Transverse colon (tissue), 3 donors: ENCODE measurements around the gene LDLRAD4.

Source experiments
- CTCF ChIP-seq, 5 experiments: fragments of 200-600 bp in 3 of 5; fragments of 450-650 bp in 2 of 5; sonication (generic) in 3 of 5; IDR thresholded peaks; 1 replicate in 2 of 5; 2 replicates in 3 of 5; pipeline ENCODE4 v1.5.1; 2016 to 2017; ENCODE audit warnings: antibody characterized with exemption in 5 of 5, inconsistent platforms in 3 of 5, mild to moderate bottlenecking in 2 of 5, moderate library complexity in 1 of 5
- POLR2A ChIP-seq: fragments of 450-650 bp; IDR thresholded peaks from one replicate; pipeline ENCODE4 v1.6.1; 2016; ENCODE audit warnings: antibody characterized with exemption, mild to moderate bottlenecking, moderate library complexity

GRCh38 chr18:13275075-13275474 is 56.5 kb downstream of the LDLRAD4 start:
- TF ChIP-seq CTCF (IDR thresholded peaks at IDR 0.05) (no peak), POLR2A (no peak)
